PFSK-1 (cell line): ENCODE measurements around the gene IQGAP2.

Experiments
- FOXP2 ChIP-seq: optimal IDR thresholded peaks from 2 replicates; pipeline ENCODE3; 2011; ENCODE audit warnings: borderline replicate concordance, control low read depth, inconsistent platforms; ENCODE audit not compliant: insufficient read depth; ENCODE audit errors: extremely low read length, extremely low read depth
- POLR2AphosphoS5 ChIP-seq: IDR thresholded peaks from 2 replicates; pipeline ENCODE4 v1.6.1; 2012; ENCODE audit warnings: low read depth, mild to moderate bottlenecking, control low read depth, low read length, moderate library complexity
- REST ChIP-seq, 2 experiments: IDR thresholded peaks; 2 replicates each; pipeline versions ENCODE4 v1.6.1 to v1.8.0; 2011 to 2012; ENCODE audit warnings: low read depth in 2 of 2, low read length in 2 of 2, control low read depth in 1 of 2, inconsistent platforms in 1 of 2, mild to moderate bottlenecking in 1 of 2, moderate library complexity in 1 of 2; ENCODE audit not compliant: insufficient read depth in 1 of 2
- SIN3A ChIP-seq: IDR thresholded peaks from 2 replicates; pipeline ENCODE4 v1.6.1; 2012; ENCODE audit warnings: mild to moderate bottlenecking, low read length, moderate library complexity, borderline replicate concordance; ENCODE audit not compliant: insufficient read depth
- TAF1 ChIP-seq: IDR thresholded peaks from 2 replicates; pipeline ENCODE4 v1.6.1; 2012; ENCODE audit warnings: low read length, control low read depth, borderline replicate concordance; ENCODE audit not compliant: insufficient read depth

IQGAP2 gene

GRCh38 chr5:76489877-76490688, 87.0 kb downstream of the IQGAP2 start:
- TF ChIP-seq REST (IDR thresholded peaks at IDR 0.05; ENCODE audit: insufficient read depth in 1 of 2, low read depth in 2 of 2, low read length in 2 of 2) (no peak), SIN3A (no peak), TAF1 (no peak)

- TF ChIP-seq FOXP2 (no peak), SIN3A (no peak), POLR2AphosphoS5 (no peak), REST (IDR thresholded peaks at IDR 0.05; ENCODE audit: insufficient read depth in 1 of 2, low read depth in 2 of 2, low read length in 2 of 2) (no peak), TAF1 (no peak)
Observed at GRCh38 chr5:76490960-76491359, 87.9 kb downstream of the IQGAP2 start.

GRCh38 chr5:76492819-76493189, 89.7 kb downstream of the IQGAP2 start:
- TF ChIP-seq TAF1 (no peak), SIN3A (no peak), POLR2AphosphoS5 (no peak)

GRCh38 chr5:76493190-76493837, 90.2 kb downstream of the IQGAP2 start:
- TF ChIP-seq TAF1 (no peak), SIN3A (no peak), REST (IDR thresholded peaks at IDR 0.05; ENCODE audit: insufficient read depth in 1 of 2, low read depth in 2 of 2, low read length in 2 of 2) (no peak), POLR2AphosphoS5 (no peak), FOXP2 (no peak)

- TF ChIP-seq REST (IDR thresholded peaks at IDR 0.05; ENCODE audit: insufficient read depth in 1 of 2, low read depth in 2 of 2, low read length in 2 of 2): no peak
- TF ChIP-seq SIN3A: no peak
- no peak for TF ChIP-seq FOXP2
- no peak for TF ChIP-seq POLR2AphosphoS5
- TF ChIP-seq TAF1: no peak
Observed at GRCh38 chr5:76494201-76494600, 91.1 kb downstream of the IQGAP2 start.
